DOHH2 (cell line): ENCODE measurements around the gene FRZB.

Experiments
- EZH2phosphoT487 ChIP-seq: fragments of 200-600 bp; sonication (generic); IDR thresholded peaks from 2 replicates; pipeline ENCODE4 v1.6.1; 2017; ENCODE audit warnings: borderline replicate concordance, mild to moderate bottlenecking, antibody characterized with exemption, low read length, moderate library complexity, mixed read lengths
- TF ChIP-seq, protein P1 (sequence below): fragments of 200-600 bp; sonication (generic); IDR thresholded peaks from one replicate; pipeline ENCODE4 v1.5.1; 2014; ENCODE audit warnings: antibody characterized with exemption, mild to moderate bottlenecking, low read depth, low read length; ENCODE audit not compliant: poor library complexity, severe bottlenecking

DNA sequence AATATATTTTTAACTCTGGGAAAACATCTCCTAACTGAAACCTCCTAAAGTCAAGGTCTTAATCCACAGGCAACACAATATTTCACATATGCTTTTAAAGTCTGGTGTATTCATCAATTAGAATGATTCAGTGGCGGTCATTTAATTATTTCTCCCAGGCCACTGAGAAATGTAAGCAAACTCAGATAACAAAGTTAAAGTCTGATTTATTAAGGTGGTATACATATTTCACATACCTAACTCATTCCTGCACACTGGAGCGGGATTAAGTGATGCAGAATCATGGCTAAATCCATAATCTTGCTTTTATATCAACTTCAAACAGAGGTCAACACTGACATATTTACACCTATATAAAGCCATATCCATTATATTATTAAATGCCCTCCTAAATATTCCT is 43.7 kb downstream of the FRZB start:
- TF ChIP-seq, protein P1, sequence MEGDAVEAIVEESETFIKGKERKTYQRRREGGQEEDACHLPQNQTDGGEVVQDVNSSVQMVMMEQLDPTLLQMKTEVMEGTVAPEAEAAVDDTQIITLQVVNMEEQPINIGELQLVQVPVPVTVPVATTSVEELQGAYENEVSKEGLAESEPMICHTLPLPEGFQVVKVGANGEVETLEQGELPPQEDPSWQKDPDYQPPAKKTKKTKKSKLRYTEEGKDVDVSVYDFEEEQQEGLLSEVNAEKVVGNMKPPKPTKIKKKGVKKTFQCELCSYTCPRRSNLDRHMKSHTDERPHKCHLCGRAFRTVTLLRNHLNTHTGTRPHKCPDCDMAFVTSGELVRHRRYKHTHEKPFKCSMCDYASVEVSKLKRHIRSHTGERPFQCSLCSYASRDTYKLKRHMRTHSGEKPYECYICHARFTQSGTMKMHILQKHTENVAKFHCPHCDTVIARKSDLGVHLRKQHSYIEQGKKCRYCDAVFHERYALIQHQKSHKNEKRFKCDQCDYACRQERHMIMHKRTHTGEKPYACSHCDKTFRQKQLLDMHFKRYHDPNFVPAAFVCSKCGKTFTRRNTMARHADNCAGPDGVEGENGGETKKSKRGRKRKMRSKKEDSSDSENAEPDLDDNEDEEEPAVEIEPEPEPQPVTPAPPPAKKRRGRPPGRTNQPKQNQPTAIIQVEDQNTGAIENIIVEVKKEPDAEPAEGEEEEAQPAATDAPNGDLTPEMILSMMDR = no peak
- no peak for TF ChIP-seq EZH2phosphoT487
